Common myeloid progenitor, CD34-positive (primary cell): Measurements from ENCODE around the gene BCR.
A peak's percentile ranks its signal among the peaks of the same experiment; 100 is the strongest.

ENCODE experiments used
- CTCF ChIA-PET: fragments of 350-600 bp; sonication (Branson Sonifier 250); formaldehyde crosslinking; loops from one replicate; lab custom pipeline; 2021; ENCODE audit warnings: antibody characterized with exemption; lab: Charles Lee
- POLR2A ChIA-PET: fragments of 350-600 bp; sonication (Branson Sonifier 250); formaldehyde crosslinking; loops from one replicate; lab custom pipeline; 2021; ENCODE audit warnings: antibody characterized with exemption; lab: Charles Lee
- DNase-seq, 3 donors: peaks; one replicate each; pipeline versions ENCODE4 v3.0.0 to v3.0.0-alpha.2; 2013
- H3K27ac ChIP-seq, 2 experiments: 1 replicate in 1 of 2; 2 replicates in 1 of 2; pipeline ENCODE4 v1.7.0; 2013; ENCODE audit warnings: inconsistent platforms in 2 of 2, low read length in 2 of 2, mild to moderate bottlenecking in 2 of 2, low read depth in 1 of 2, moderate library complexity in 1 of 2; ENCODE audit not compliant: severe bottlenecking in 2 of 2, insufficient read depth in 1 of 2, poor library complexity in 1 of 2
- H3K27me3 ChIP-seq, 5 experiments: replicated peaks in 2 of 5; 1 replicate in 3 of 5; 2 replicates in 2 of 5; pipeline versions ENCODE4 v1.6.1 to v1.7.0; 2013; ENCODE audit warnings: low read length in 4 of 5, mild to moderate bottlenecking in 2 of 5, moderate library complexity in 2 of 5, inconsistent platforms in 1 of 5; ENCODE audit not compliant: insufficient read depth in 5 of 5, control insufficient read depth in 4 of 5
- H3K36me3 ChIP-seq, 4 experiments: 1 replicate in 2 of 4; 2 replicates in 2 of 4; pipeline versions ENCODE4 v1.6.1 to v1.7.0; 2013; ENCODE audit warnings: low read length in 3 of 4, control low read depth in 1 of 4, mild to moderate bottlenecking in 1 of 4; ENCODE audit not compliant: control insufficient read depth in 4 of 4, insufficient read depth in 4 of 4
- H3K4me1 ChIP-seq, 4 experiments: 1 replicate in 3 of 4; 2 replicates in 1 of 4; pipeline versions ENCODE4 v1.6.1 to v1.7.1; 2013; ENCODE audit warnings: low read length in 3 of 4, mild to moderate bottlenecking in 3 of 4, control low read depth in 1 of 4, inconsistent platforms in 1 of 4, moderate library complexity in 1 of 4; ENCODE audit not compliant: control insufficient read depth in 4 of 4, insufficient read depth in 4 of 4; ENCODE audit errors: control extremely low read depth in 1 of 4
- H3K4me3 ChIP-seq, 7 experiments: 1 replicate in 4 of 7; 2 replicates in 3 of 7; pipeline versions ENCODE4 v1.5.1 to v1.7.0; 2013; ENCODE audit warnings: mild to moderate bottlenecking in 7 of 7, low read length in 6 of 7, moderate library complexity in 6 of 7, inconsistent platforms in 2 of 7, low read depth in 2 of 7, control low read depth in 1 of 7; ENCODE audit not compliant: insufficient read depth in 4 of 7, control insufficient read depth in 1 of 7; ENCODE audit errors: extremely low read depth in 1 of 7
- H3K9me3 ChIP-seq, 5 experiments: 1 replicate in 4 of 5; 2 replicates in 1 of 5; pipeline versions ENCODE4 v1.6.1 to v1.7.1; 2013; ENCODE audit warnings: low read length in 4 of 5, mild to moderate bottlenecking in 2 of 5, inconsistent platforms in 1 of 5, low read depth in 1 of 5, moderate library complexity in 1 of 5; ENCODE audit not compliant: control insufficient read depth in 4 of 5, insufficient read depth in 2 of 5; ENCODE audit errors: control extremely low read depth in 1 of 5
- WGBS: methylation state at CpG from one replicate; pipeline ENCODE4 v1.1.5; 2013; ENCODE audit not compliant: insufficient coverage; 5-methylcytosine and 5-hydroxymethylcytosine counted together

Gene BCR

GRCh38 chr22:23235425-23235824 is 55.1 kb downstream of the BCR start:
- no peak overlapping the region for H3K27ac ChIP-seq
- ChIA-PET POLR2A (no interaction called here), CTCF (interaction anchor here (1.0 to 1.4 kb wide), 3 partner anchors 8 to 40 kb away, joined by 3 to 4 read pairs (median 3); no protein-coding TSS in a partner anchor)
- H3K9me3 ChIP-seq, result no peaks in the 10 kb centered on the region
- no peak for DNase-seq
- no peak overlapping the region for H3K4me3 ChIP-seq
- peaks cover 3 to 34% (median 19%) of the 10 kb centered on the region in 4 experiments for H3K36me3 ChIP-seq
- WGBS, result 94% methylated on average over 3 of the region's 3 CpGs
- H3K27me3 ChIP-seq, result no peaks in the 10 kb centered on the region
- H3K4me1 ChIP-seq, result peaks cover 2 to 73% (median 43%) of the 10 kb centered on the region in 4 experiments

DNA sequence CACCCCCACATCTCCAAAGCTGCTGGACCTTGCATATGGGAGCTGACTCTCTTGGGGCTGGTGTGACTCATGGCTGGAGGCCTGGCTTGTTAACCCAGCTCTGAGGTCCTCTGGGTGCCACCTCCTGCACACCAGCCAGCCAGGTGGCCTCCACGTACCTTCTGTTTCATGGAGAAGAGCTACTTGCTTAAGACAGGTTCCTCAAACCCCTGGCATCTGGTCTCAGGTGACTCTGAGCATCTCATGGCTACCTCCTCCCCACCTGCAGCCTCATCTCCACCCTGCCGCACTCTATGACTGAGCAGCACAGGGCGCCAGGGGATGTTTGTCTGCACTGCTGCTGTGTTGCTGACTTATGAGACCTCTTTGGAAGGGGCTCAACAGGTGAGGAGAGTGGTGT is 55.7 kb downstream of the BCR start:
- H3K27me3 ChIP-seq, result no peaks in the 10 kb centered on the region
- POLR2A ChIA-PET, result no interaction called here
- no peaks in the 10 kb centered on the region for H3K9me3 ChIP-seq
- DNase-seq, result no peak
- CTCF ChIA-PET, result interaction anchor here (1.0 to 1.4 kb wide), 3 partner anchors 9 to 39 kb away, joined by 3 to 4 read pairs (median 3); no protein-coding TSS in a partner anchor
- H3K4me1 ChIP-seq, result peaks cover 5 to 74% (median 49%) of the 10 kb centered on the region in 4 experiments
- no peak overlapping the region for H3K4me3 ChIP-seq
- H3K27ac ChIP-seq, result no peak overlapping the region
- H3K36me3 ChIP-seq, result peaks cover 3 to 29% (median 18%) of the 10 kb centered on the region in 4 experiments
- WGBS, result 90% methylated on average over 2 of the region's 3 CpGs

- Histone ChIP-seq H3K36me3 (peaks cover 3 to 29% (median 18%) of the 10 kb centered on the region in 4 experiments), H3K27me3 (no peaks in the 10 kb centered on the region), H3K9me3 (no peaks in the 10 kb centered on the region), H3K4me3 (no peak overlapping the region), H3K4me1 (peaks cover 5 to 77% (median 52%) of the 10 kb centered on the region in 4 experiments), H3K27ac (peak overlapping the region in 1 of 2 experiments; percentile 39)
- CTCF ChIA-PET, result interaction anchor here (1.0 to 1.4 kb wide), 3 partner anchors 9 to 38 kb away, joined by 3 to 7 read pairs (median 3); no protein-coding TSS in a partner anchor
- no peak for DNase-seq
- whole genome bisulfite sequencing, result 100% methylated on average over 6 of the region's 14 CpGs
- POLR2A ChIA-PET, result no interaction called here
Measured at GRCh38 chr22:23236440-23237184, 56.3 kb downstream of the BCR start.

DNA sequence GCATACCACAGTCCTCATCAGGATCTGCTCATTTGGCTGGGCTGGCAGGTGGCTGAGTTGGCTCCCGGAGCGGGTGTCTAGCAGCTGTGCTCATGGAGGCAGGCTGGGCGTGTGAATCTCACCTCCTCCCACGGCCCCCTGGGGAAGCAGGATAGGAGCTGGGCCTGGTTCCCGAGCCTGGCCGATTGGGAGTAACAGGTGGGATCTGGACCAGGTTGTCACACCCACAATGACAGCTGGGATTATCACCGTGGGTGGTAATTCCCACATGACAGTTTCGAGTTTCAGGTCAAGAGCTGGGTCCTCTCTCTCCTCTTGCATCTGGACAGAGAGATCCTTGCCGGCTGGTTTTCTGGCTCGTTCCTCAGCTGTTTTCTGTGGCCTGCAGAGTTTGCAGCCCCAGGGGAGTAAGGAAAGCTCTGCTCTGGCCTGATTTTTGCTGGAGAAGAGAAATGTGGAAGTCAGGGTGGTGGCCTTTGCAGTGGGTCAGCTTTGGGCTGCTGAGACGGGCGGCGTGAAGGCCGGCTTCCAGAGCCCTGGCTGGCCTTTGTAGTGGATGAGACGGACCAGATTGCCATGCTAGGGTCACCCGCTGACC is 57.0 kb downstream of the BCR start:
- H3K4me3 ChIP-seq, result no peak overlapping the region
- H3K4me1 ChIP-seq, result peaks cover 7 to 77% (median 52%) of the 10 kb centered on the region in 4 experiments
- H3K27me3 ChIP-seq, result no peaks in the 10 kb centered on the region
- peaks cover 3 to 29% (median 18%) of the 10 kb centered on the region in 4 experiments for H3K36me3 ChIP-seq
- WGBS, result 89% methylated on average over 12 of the region's 16 CpGs
- POLR2A ChIA-PET, result no interaction called here
- DNase-seq, result no peak
- peak overlapping the region in 1 of 2 experiments; percentile 39 for H3K27ac ChIP-seq
- no peaks in the 10 kb centered on the region for H3K9me3 ChIP-seq
- CTCF ChIA-PET, result interaction anchor here (1.2 to 3.3 kb wide), 2 partner anchors 11 to 18 kb away, joined by 7 to 16 read pairs; no protein-coding TSS in a partner anchor

DNA sequence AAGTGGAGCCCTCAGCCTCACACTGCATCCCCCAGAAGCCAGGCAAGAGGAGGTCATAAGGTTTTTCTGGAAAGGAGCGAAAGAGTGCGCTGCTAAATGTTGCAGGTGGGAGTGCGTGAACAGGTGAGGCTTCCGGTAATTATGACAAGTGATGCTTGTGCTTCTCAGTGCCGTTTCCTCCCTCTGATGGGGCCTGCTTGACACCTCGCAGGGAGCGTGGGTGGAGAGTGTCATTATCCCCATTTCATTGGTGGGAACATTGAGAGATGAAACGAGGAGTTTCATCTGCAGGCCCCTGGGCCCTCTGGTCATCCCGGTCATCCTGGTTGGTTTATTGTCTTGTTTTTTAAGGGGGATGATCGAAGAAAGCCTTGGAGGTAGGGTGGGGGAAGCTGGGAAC is 57.5 kb downstream of the BCR start:
- Histone ChIP-seq H3K9me3 (no peaks in the 10 kb centered on the region), H3K36me3 (peaks cover 3 to 29% (median 18%) of the 10 kb centered on the region in 4 experiments), H3K4me1 (peaks cover 6 to 77% (median 52%) of the 10 kb centered on the region in 4 experiments), H3K4me3 (no peak overlapping the region), H3K27ac (peak overlapping the region in 1 of 2 experiments; percentile 39), H3K27me3 (no peaks in the 10 kb centered on the region)
- CTCF ChIA-PET, result interaction anchor here (1.2 to 3.3 kb wide), 3 partner anchors 11 to 60 kb away, joined by 7 to 16 read pairs (median 13); no protein-coding TSS in a partner anchor
- WGBS, result 96% methylated on average over 8 of the region's 10 CpGs
- DNase-seq, result no peak
- POLR2A ChIA-PET, result interaction anchor here (0.8 kb wide), 1 partner anchor 11 kb away, joined by 5 read pairs; no protein-coding TSS in a partner anchor

DNA sequence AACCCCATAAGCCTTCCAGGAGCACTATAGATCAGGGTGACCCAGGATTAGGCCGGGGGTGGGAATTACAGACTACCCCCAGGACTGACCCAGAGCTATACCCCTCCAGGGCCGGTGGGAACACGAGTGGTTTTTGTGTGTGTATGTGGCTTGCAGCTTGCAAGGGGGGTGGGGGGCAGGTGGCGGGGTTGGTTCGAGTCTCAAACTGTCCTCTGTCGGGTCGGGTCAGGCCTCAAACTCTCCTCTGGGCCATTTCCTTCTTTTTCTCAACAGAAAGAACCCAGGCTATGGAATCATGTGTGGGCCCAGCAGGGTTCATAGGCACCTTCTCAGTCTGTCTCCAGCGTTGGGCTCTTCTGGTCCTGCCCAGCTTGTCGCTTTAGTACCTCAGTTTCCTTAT is 58.4 kb downstream of the BCR start:
- 92% methylated on average over 5 of the region's 9 CpGs for WGBS
- H3K4me3 ChIP-seq, result no peak overlapping the region
- peak overlapping the region in 1 of 2 experiments; percentile 36 for H3K27ac ChIP-seq
- peaks cover 6 to 77% (median 47%) of the 10 kb centered on the region in 4 experiments for H3K4me1 ChIP-seq
- DNase-seq, result no peak
- CTCF ChIA-PET, result interaction anchor here (1.0 to 3.3 kb wide), 6 partner anchors 11 to 65 kb away, joined by 3 to 16 read pairs (median 6); no protein-coding TSS in a partner anchor
- no peaks in the 10 kb centered on the region for H3K9me3 ChIP-seq
- no peaks in the 10 kb centered on the region for H3K27me3 ChIP-seq
- H3K36me3 ChIP-seq, result peaks cover 3 to 29% (median 18%) of the 10 kb centered on the region in 4 experiments
- POLR2A ChIA-PET, result interaction anchor here (0.8 kb wide), 1 partner anchor 12 kb away, joined by 5 read pairs; no protein-coding TSS in a partner anchor
